Right atrium auricular region (tissue), 2 donors: ENCODE data around the gene SMPDL3A. TPM values are rescaled to one million over a fixed set of nuclear protein-coding genes. Genes with fewer than 3 reads are reported as not detected.

ENCODE experiments used
- DNase-seq: peaks from one replicate; pipeline ENCODE4 v3.0.0-alpha.2; 2019; ENCODE audit warnings: low spot score
- H3K27ac ChIP-seq, 2 donors: fragments of 200-600 bp; sonication (generic); 1 replicate in 1 of 2; 2 replicates in 1 of 2; pipeline ENCODE4 v1.5.1; 2016 to 2019
- H3K27me3 ChIP-seq, 2 donors: fragments of 200-600 bp; sonication (generic); one replicate each; pipeline versions ENCODE4 v1.5.1 to v1.6.0; 2017 to 2019
- H3K36me3 ChIP-seq: fragments of 200-600 bp; sonication (generic); one replicate; pipeline ENCODE4 v1.5.1; 2016
- H3K4me1 ChIP-seq, 2 donors: fragments of 200-600 bp; sonication (generic); one replicate each; pipeline versions ENCODE4 v1.5.1 to v1.6.0; 2017 to 2019
- H3K4me3 ChIP-seq, 2 donors: fragments of 200-600 bp; sonication (generic); 1 replicate in 1 of 2; 2 replicates in 1 of 2; pipeline ENCODE4 v1.5.1; 2017 to 2019; ENCODE audit warnings: mild to moderate bottlenecking in 1 of 2, moderate library complexity in 1 of 2
- H3K9me3 ChIP-seq, 2 donors: fragments of 200-600 bp; sonication (generic); one replicate each; pipeline ENCODE4 v1.5.1; 2019
- total RNA-seq, 2 donors: library from RNA; depleted of rRNA; stranded (reverse); fragments of >200 nt; gene quantifications; one replicate each; pipeline ENCODE4 v1.1.0, GENCODE V29; 2016
- TF ChIP-seq, protein P1 (sequence below), 2 donors: fragments of 200-600 bp; sonication (generic); IDR thresholded peaks; one replicate each; pipeline ENCODE4 v1.5.1; 2019; ENCODE audit warnings: antibody characterized with exemption in 2 of 2

SMPDL3A gene
- total RNA-seq, 2 donors from 2014 or later = 4.9 to 6.6 TPM

DNA sequence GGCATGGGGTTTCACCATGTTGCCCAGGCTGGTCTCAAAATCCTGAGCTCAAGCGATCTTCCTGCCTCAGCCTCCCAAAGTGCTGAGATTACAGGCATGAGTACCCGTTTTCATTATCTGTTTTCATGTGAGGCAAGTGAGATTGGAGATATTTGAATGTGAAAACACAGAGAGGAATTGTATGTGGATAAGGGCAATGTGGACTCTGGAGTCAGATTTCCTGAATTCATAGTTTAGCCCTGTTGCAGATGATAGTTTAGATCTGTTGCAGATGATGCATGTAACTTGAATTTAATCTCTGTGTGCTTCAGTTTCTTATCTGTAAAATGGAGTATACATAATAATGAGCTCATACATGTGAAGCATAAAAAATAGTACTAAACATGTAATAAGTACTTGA is 3.7 kb downstream of the SMPDL3A start:
- Histone ChIP-seq H3K9me3 (no peaks in the 10 kb centered on the region), H3K27ac (no peak overlapping the region), H3K27me3 (no peaks in the 10 kb centered on the region), H3K4me1 (peaks cover 0 to 20% of the 10 kb centered on the region in 2 donors), H3K36me3 (no peaks in the 10 kb centered on the region), H3K4me3 (no peak overlapping the region)
- no peak for DNase-seq
- TF ChIP-seq, protein P1, sequence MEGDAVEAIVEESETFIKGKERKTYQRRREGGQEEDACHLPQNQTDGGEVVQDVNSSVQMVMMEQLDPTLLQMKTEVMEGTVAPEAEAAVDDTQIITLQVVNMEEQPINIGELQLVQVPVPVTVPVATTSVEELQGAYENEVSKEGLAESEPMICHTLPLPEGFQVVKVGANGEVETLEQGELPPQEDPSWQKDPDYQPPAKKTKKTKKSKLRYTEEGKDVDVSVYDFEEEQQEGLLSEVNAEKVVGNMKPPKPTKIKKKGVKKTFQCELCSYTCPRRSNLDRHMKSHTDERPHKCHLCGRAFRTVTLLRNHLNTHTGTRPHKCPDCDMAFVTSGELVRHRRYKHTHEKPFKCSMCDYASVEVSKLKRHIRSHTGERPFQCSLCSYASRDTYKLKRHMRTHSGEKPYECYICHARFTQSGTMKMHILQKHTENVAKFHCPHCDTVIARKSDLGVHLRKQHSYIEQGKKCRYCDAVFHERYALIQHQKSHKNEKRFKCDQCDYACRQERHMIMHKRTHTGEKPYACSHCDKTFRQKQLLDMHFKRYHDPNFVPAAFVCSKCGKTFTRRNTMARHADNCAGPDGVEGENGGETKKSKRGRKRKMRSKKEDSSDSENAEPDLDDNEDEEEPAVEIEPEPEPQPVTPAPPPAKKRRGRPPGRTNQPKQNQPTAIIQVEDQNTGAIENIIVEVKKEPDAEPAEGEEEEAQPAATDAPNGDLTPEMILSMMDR (IDR thresholded peaks at IDR 0.05) = no peak

DNA sequence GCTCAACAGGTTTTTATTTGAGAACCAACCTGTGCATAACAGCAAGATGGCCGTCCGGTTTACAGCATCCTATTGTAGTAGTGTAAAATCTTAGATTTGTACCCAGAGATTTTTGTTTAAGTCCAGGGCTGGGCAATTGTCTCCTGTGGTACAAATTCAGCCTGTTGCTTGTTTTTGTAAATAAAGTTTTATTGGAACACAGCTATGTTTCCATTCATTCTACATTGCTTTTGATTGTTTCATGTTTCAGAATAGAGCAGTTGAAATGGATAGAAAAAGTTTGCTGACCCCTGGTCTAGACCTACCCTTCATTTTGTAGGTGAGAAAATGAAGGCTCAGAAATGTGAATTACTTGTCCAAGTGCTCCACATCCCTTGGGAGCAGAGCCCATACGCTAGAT is 8.5 kb downstream of the SMPDL3A start:
- Histone ChIP-seq H3K4me1 (peaks cover 0 to 7% of the 10 kb centered on the region in 2 donors), H3K4me3 (no peak overlapping the region), H3K9me3 (no peaks in the 10 kb centered on the region), H3K27me3 (no peaks in the 10 kb centered on the region), H3K27ac (peak overlapping the region in 1 of 2 donors; percentile 6), H3K36me3 (no peaks in the 10 kb centered on the region)
- DNase-seq = no peak
- TF ChIP-seq, protein P1 (IDR thresholded peaks at IDR 0.05) = no peak

DNA sequence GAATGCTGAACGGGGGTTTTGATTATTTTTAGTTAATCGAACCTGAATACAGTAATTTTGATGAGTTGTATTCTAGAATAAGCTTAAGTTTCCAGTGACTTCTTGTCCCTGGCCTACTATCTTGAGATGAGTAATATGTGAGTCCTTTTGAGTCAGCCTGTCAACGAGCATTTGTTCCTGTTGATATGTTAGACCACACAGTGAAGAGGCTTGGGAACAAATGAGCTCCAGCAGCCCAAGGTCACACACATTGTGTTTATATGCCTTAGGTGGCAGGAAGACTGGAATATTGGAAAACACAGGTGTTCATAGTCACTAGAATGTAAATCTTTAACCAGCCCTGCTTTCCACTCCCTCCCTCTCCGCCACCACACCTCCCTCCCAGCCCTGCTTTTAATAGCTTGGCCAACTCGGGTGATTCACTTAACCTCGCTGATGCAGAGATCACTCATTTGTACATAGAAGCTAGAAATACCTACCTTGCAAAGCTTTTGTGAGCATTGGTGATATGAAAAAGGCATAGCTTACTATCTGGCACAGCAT is 9.1 kb downstream of the SMPDL3A start:
- DNase-seq = no peak
- H3K9me3 ChIP-seq = no peaks in the 10 kb centered on the region
- H3K4me1 ChIP-seq = peaks cover 0 to 7% of the 10 kb centered on the region in 2 donors
- H3K27me3 ChIP-seq = no peaks in the 10 kb centered on the region
- TF ChIP-seq, protein P1 (IDR thresholded peaks at IDR 0.05) = no peak
- no peaks in the 10 kb centered on the region for H3K36me3 ChIP-seq
- H3K4me3 ChIP-seq = no peak overlapping the region
- peak overlapping the region in 1 of 2 donors; percentile 6 for H3K27ac ChIP-seq

DNA sequence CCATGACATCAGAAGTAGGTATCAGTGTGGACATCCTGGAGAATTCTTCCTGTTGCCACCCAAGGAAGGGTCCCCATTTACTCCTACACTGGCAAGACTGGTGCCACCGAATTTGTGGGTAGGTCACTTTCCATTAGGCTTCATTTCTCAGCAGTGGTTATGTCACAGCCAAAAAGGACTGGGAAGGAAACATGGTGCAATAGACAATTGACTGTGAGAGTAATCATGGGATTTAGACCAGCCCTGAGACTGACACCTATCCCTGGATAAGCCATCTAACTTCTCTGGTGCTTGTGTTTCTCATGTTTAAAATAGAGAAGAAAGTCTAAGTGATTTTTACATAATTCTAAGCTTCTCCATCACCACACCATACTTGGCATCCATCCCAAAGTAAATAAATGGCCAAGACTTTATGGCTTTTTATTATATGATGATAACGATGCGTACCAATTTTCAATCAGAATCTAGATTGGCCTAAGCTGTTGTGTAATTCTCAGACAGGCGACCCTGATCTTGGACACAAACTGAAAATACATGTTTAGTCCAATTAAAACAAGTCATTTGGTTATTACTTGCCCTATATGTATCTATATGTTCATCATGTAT is 10.2 kb downstream of the SMPDL3A start:
- no peak for DNase-seq
- Histone ChIP-seq H3K36me3 (no peaks in the 10 kb centered on the region), H3K4me1 (peaks cover 0 to 7% of the 10 kb centered on the region in 2 donors), H3K27me3 (no peaks in the 10 kb centered on the region), H3K4me3 (no peak overlapping the region), H3K9me3 (no peaks in the 10 kb centered on the region), H3K27ac (no peak overlapping the region)
- TF ChIP-seq, protein P1 (IDR thresholded peaks at IDR 0.05) = no peak

DNA sequence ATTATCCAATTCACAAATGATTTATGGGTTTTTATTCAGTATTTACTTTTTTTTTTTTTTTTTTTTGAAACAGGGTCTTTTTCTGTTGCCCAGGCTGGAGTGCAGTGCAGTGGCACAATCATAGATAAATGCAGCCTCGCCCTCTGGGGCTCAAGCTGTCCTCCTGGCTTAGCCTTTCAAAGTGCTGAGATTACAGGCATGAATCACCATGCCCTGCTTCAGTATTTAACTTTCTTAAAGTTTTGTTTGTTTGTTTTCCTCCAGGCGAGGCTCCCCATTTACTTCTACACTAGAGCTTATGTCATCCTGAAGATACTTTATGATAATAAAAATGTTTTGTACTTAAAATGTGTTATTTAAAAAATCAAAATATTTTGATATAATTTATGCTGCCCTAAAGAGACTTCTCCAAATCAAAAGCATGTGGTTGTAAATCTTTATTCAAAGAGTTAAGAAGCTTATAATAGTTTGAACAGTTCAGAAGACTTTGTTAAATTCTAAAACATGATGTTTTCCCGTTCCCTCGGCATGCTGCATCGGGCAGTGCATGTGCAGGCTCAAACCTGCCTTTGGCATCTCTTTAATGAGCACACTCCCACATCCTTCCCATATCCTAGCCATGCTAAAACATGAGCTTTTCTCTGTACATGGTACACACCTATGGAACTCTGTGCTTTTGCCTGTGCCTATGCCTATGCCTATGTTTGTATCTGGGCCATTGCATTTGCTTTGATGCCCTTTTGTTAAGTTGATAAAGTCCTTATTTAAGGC is 11.0 kb downstream of the SMPDL3A start:
- no peaks in the 10 kb centered on the region for H3K27me3 ChIP-seq
- TF ChIP-seq, protein P1 (IDR thresholded peaks at IDR 0.05) = no peak
- H3K4me3 ChIP-seq = no peak overlapping the region
- peaks cover 0 to 7% of the 10 kb centered on the region in 2 donors for H3K4me1 ChIP-seq
- H3K9me3 ChIP-seq = no peaks in the 10 kb centered on the region
- no peak for DNase-seq
- no peak overlapping the region for H3K27ac ChIP-seq
- peaks cover 3% of the 10 kb centered on the region for H3K36me3 ChIP-seq
